K562 (cell line): Measurements from ENCODE around the gene ARHGAP10. TPM values are rescaled to one million over a fixed set of nuclear protein-coding genes. Genes with fewer than 3 reads are reported as not detected.

Experiments
- ATAC-seq: fragments of 200-7000 bp; cut with Tn5 transposase; 3 replicates; pipeline ENCODE4 v1.9.1; 2020; ENCODE audit warnings: moderate library complexity
- BruUV-seq: library from RNA; stranded (reverse); fragments of 400-500 nt; replicated peaks from 2 replicates; lab custom pipeline; 2021; lab: Mats Ljungman, UMichigan
- CTCF ChIA-PET: fragments of 300-600 bp; formaldehyde crosslinking; extraction: SDS; loops from one replicate; lab custom pipeline; 2021; ENCODE audit warnings: low intra/inter-chr PET ratio; lab: Yijun Ruan, JAX
- POLR2A ChIA-PET: fragments of 300-600, 350-650 bp; sonication (Branson Sonifier 250); formaldehyde crosslinking; extraction: SDS; loops from one replicate; lab custom pipeline; 2021; ENCODE audit warnings: antibody characterized with exemption, inconsistent platforms; lab: Yijun Ruan, JAX
- DNase-seq, 4 experiments: peaks; one replicate each; pipeline versions ENCODE4 v3.0.0 to v3.0.0-alpha.2; 2011 to 2018; ENCODE audit warnings: low spot score in 3 of 4, mixed read lengths in 3 of 4; ENCODE audit errors: extremely low read depth in 1 of 4
- FAIRE-seq: peaks from 2 replicates; lab custom pipeline; 2011; peaks lifted over from hg19 to GRCh38; lab: Jason Lieb, UNC
- H2AFZ ChIP-seq: 2 replicates; pipeline ENCODE4 v1.6.0; 2011; ENCODE audit warnings: low read depth, low read length, control low read depth, inconsistent platforms
- H3K27ac ChIP-seq: fragments of 200-600 bp; 3 replicates; pipeline ENCODE4 v1.8.0; 2011; ENCODE audit warnings: low read depth, mild to moderate bottlenecking, control low read depth, inconsistent platforms, low read length, moderate library complexity, mixed read lengths; ENCODE audit errors: extremely low read depth
- H3K27me3 ChIP-seq, 2 experiments: fragments of 300-600 bp in 1 of 2; 2 replicates in 1 of 2; 3 replicates in 1 of 2; pipeline versions ENCODE4 v1.6.0 to v1.8.0; 2011; ENCODE audit warnings: inconsistent platforms in 2 of 2, low read length in 2 of 2, mild to moderate bottlenecking in 1 of 2, mixed read lengths in 1 of 2, moderate library complexity in 1 of 2; ENCODE audit not compliant: control insufficient read depth in 2 of 2, insufficient read depth in 2 of 2
- H3K36me3 ChIP-seq: fragments of 300-600 bp; 3 replicates; pipeline ENCODE4 v1.8.0; 2011; ENCODE audit warnings: mild to moderate bottlenecking, low read length, inconsistent platforms; ENCODE audit not compliant: control insufficient read depth, insufficient read depth
- H3K4me1 ChIP-seq, 2 experiments: fragments of 200-600 bp in 1 of 2; replicated peaks in 1 of 2; 2 replicates in 1 of 2; 3 replicates in 1 of 2; pipeline versions ENCODE4 v1.5.1 to v1.8.0; 2011; ENCODE audit warnings: inconsistent platforms in 2 of 2, low read length in 2 of 2, mild to moderate bottlenecking in 1 of 2, mixed read lengths in 1 of 2, moderate library complexity in 1 of 2; ENCODE audit not compliant: control insufficient read depth in 2 of 2, insufficient read depth in 2 of 2
- H3K4me2 ChIP-seq: 2 replicates; pipeline ENCODE4 v1.6.1; 2011; ENCODE audit warnings: low read length, control low read depth, inconsistent platforms, mixed read lengths; ENCODE audit not compliant: insufficient read depth
- H3K4me3 ChIP-seq: fragments of 200-600 bp; sonication (generic), shearing (Covaris generic); 2 replicates; pipeline ENCODE4 v1.5.1; 2016; ENCODE audit warnings: control low read depth, inconsistent platforms
- H3K79me2 ChIP-seq: fragments of 200-600 bp; 3 replicates; pipeline ENCODE4 v1.8.0; 2011; ENCODE audit warnings: low read length, inconsistent platforms; ENCODE audit not compliant: control insufficient read depth, insufficient read depth
- H3K9ac ChIP-seq, 2 experiments: 2 replicates each; pipeline versions ENCODE4 v1.6.0 to v1.6.1; 2011; ENCODE audit warnings: low read depth in 2 of 2, low read length in 2 of 2, control low read depth in 1 of 2, inconsistent platforms in 1 of 2, mild to moderate bottlenecking in 1 of 2, mixed read lengths in 1 of 2; ENCODE audit not compliant: insufficient read depth in 1 of 2
- H3K9me1 ChIP-seq: one replicate; pipeline ENCODE4 v1.6.0; 2011; ENCODE audit warnings: inconsistent platforms, mild to moderate bottlenecking, low read length, moderate library complexity; ENCODE audit not compliant: control insufficient read depth, insufficient read depth
- H3K9me3 ChIP-seq: replicated peaks from 2 replicates; pipeline ENCODE4 v1.5.1; 2011; ENCODE audit warnings: low read depth, low read length, inconsistent platforms; ENCODE audit not compliant: control insufficient read depth, insufficient read depth
- H4K20me1 ChIP-seq: replicated peaks from 2 replicates; pipeline ENCODE4 v1.6.1; 2011; ENCODE audit warnings: low read length, inconsistent platforms, mixed read lengths; ENCODE audit not compliant: control insufficient read depth, insufficient read depth
- ARID3B ChIP-seq: fragments of 250-450 bp; sonication (Bioruptor Pico); IDR thresholded peaks from 2 replicates; pipeline ENCODE4 v1.4.0; 2020; ENCODE audit warnings: borderline replicate concordance
- TEAD2 ChIP-seq: fragments of 450-650 bp; IDR thresholded peaks from 2 replicates; pipeline ENCODE4 v1.6.1; 2016; ENCODE audit warnings: missing genetic modification characterization, control low read depth, missing compliant biosample characterization
- WGBS: fragments of 100-300 bp; shearing (Covaris generic); methylation state at CpG from one replicate; pipeline ENCODE4 v1.1.6; 2016; ENCODE audit warnings: low coverage, mixed read lengths; ENCODE audit not compliant: insufficient coverage; ENCODE audit errors: missing lambda C conversion rate; 5-methylcytosine and 5-hydroxymethylcytosine counted together
- in situ Hi-C: fragments of 300-500 bp; cut with MboI; formaldehyde crosslinking; loops from 4 replicates; pipeline ENCODE4 v1.15.0; 2018; ENCODE audit warnings: inconsistent platforms, mixed read lengths
- intact Hi-C: fragments of 100-400 bp; cut with micrococcal nuclease; formaldehyde crosslinking; loops from 2 replicates; pipeline ENCODE4 v1.14.2; 2022
- polyA plus RNA-seq, 8 experiments: library from polyadenylated mRNA; depleted of rRNA in 4 of 8; stranded (reverse) in 5 of 8; unstranded in 3 of 8; fragments of >200 nt; fragmentation: Nextera tagmentation in 2 of 8; fragmentation: Illumina TruSeq in 1 of 8; extraction: Ambion mirVana in 2 of 8; extraction: Trizol in 1 of 8; gene quantifications; 2 replicates each; pipeline versions ENCODE4 v1.2.1 to v1.2.3, GENCODE V29; 2011 to 2014; ENCODE audit warnings: inconsistent platforms in 1 of 8, missing spikeins in 1 of 8
- total RNA-seq, 7 experiments: library from RNA; depleted of rRNA in 6 of 7; stranded (reverse); fragments of >200 nt in 6 of 7; fragmentation: Illumina TruSeq in 2 of 7; extraction: Trizol in 2 of 7; gene quantifications; 2 replicates each; pipeline versions ENCODE4 v1.2.1 to v1.2.3, GENCODE V29; 2011 to 2021; ENCODE audit warnings: low replicate concordance in 1 of 7

Gene ARHGAP10
- total and polyA plus RNA-seq, 9 of the 15 experiments (the other 6 are each of a cell fraction or from before 2014, with no cell fraction given): 0.03 to 0.22 (median 0.06) TPM; not detected in 3

DNA sequence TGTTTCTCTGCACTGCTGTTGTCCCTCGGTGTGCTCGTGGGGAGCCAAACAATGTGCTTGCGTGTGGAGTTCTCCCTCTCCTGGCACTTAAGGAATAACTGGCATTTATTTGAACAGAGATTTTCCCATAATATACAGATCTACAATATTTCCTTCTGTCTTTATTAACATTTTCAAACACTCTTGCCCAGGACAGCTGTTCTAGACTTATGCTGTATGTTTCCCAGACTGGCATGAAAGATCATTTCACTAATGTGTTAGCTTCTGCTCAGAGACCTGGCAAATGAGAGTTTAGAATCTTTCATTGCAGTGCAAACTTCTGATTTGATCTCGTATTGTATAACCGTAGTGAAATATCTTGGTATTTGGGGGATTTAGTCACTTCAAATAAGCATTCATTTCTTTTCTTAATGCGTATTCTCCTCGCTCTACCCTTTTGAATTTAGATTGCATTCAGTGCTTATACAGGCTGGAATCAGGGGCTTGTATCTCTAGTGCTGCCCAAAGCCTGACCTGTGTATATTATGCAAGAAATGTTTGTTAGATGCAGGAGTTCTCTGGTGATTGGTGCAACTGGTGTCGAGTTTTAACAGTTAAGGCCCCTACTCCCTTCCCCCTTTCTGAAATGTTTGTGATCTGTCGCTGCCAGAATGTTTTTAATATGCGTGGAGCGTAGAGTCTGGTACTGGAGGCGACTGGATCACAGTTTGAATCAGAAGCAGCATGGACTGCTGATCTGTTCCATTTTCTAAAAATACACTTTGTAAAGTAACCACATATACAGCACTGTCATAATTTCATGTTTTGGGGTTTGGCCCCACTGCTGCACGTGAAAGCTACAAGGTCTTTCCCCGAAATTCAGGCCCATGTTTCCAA, 326.3 kb downstream of the ARHGAP10 start:
- BruUV-seq: no TSS peak
- ChIA-PET POLR2A (no interaction called here), CTCF (no interaction called here)
- no peaks in the 10 kb centered on the region for H3K36me3 ChIP-seq
- no peak overlapping the region for H3K9ac ChIP-seq
- in situ Hi-C loops: no loop called here
- H3K27ac ChIP-seq: no peak overlapping the region
- no peak overlapping the region for H3K4me3 ChIP-seq
- FAIRE-seq: no peak
- peaks cover 2 to 12% of the 10 kb centered on the region in 2 experiments; a peak in 3 of 5 replicates for H3K27me3 ChIP-seq
- H4K20me1 ChIP-seq: no peaks in the 10 kb centered on the region
- no peaks in the 10 kb centered on the region for H3K4me1 ChIP-seq
- H3K4me2 ChIP-seq: no peak overlapping the region
- 4% methylated on average over 14 of the region's 14 CpGs for WGBS
- ATAC-seq: no peak
- intact Hi-C loops: no loop called here
- H3K9me3 ChIP-seq: no peaks in the 10 kb centered on the region
- no peaks in the 10 kb centered on the region for H3K79me2 ChIP-seq
- no peaks in the 10 kb centered on the region for H3K9me1 ChIP-seq
- TF ChIP-seq TEAD2 (tag): no peak
- TF ChIP-seq ARID3B (CRISPR knock-in tag): no peak
- no peak overlapping the region for H2AFZ ChIP-seq
- DNase-seq: no peak
